Stimulated activated CD8-positive, alpha-beta memory T cell treated with anti-CD3 and anti-CD28 coated beads, Interleukin-7, amount 100 ng/mL, for 1 hour (primary cell): ENCODE measurements around the gene ADGRF5.

Experiments used
- DNase-seq, 2 donors: peaks; one replicate each; pipeline ENCODE4 v3.0.0-alpha.2; 2020; ENCODE audit warnings: low read depth in 2 of 2

Gene ADGRF5

GRCh38 chr6:46921731-46922130 lies at the start of gene ADGRF5:
ADGRF5 (minus strand) TSS chr6:46921938; CDS start chr6:46906762, 15,176 bp downstream.
- DNase-seq: no peak

GRCh38 chr6:46969206-46969605 lies 47.5 kb upstream of the ADGRF5 start:
- no peak for DNase-seq

GRCh38 chr6:46967826-46968349 lies 46.1 kb upstream of the ADGRF5 start:
- no peak for DNase-seq

- no peak for DNase-seq
These were observed 43.2 kb upstream of the ADGRF5 start for GRCh38 chr6:46964716-46965519.

- DNase-seq: no peak
These were observed 41.9 kb upstream of the ADGRF5 start for GRCh38 chr6:46963626-46964025.

- no peak for DNase-seq
These were observed 41.3 kb upstream of the ADGRF5 start for GRCh38 chr6:46963039-46963438.

- no peak for DNase-seq
These were observed 40.0 kb upstream of the ADGRF5 start for GRCh38 chr6:46961711-46962110.

- DNase-seq: no peak
These were observed 39.5 kb upstream of the ADGRF5 start for GRCh38 chr6:46961232-46961631.

GRCh38 chr6:46959419-46959818 lies 37.7 kb upstream of the ADGRF5 start:
- DNase-seq: no peak

- no peak for DNase-seq
These were observed 34.7 kb upstream of the ADGRF5 start for GRCh38 chr6:46956409-46956808.

GRCh38 chr6:46954837-46955451 lies 33.2 kb upstream of the ADGRF5 start:
- no peak for DNase-seq

GRCh38 chr6:46953921-46954320 lies 32.2 kb upstream of the ADGRF5 start:
- no peak for DNase-seq

GRCh38 chr6:46949632-46950280 lies 28.0 kb upstream of the ADGRF5 start:
- no peak for DNase-seq

GRCh38 chr6:46948699-46949098 lies 27.0 kb upstream of the ADGRF5 start:
- DNase-seq: no peak

GRCh38 chr6:46947497-46947896 lies 25.8 kb upstream of the ADGRF5 start:
- DNase-seq: no peak

- no peak for DNase-seq
These were observed 18.9 kb upstream of the ADGRF5 start for GRCh38 chr6:46940433-46941226.

- DNase-seq: no peak
These were observed 15.9 kb upstream of the ADGRF5 start for GRCh38 chr6:46937642-46938041.

- no peak for DNase-seq
These were observed 13.9 kb upstream of the ADGRF5 start for GRCh38 chr6:46935687-46936086.

- no peak for DNase-seq
These were observed 12.0 kb upstream of the ADGRF5 start for GRCh38 chr6:46933751-46934150.

GRCh38 chr6:46932526-46933319 lies 11.0 kb upstream of the ADGRF5 start:
- DNase-seq: no peak

- DNase-seq: no peak
These were observed 9.7 kb upstream of the ADGRF5 start for GRCh38 chr6:46931416-46931815.
